Activated gamma-delta T cell treated with anti-CD3 and anti-CD28 coated beads, Interleukin-2, amount 50 U/mL, for 16 hours (primary cell): ENCODE measurements around the gene MESP1.

ENCODE experiments used
- DNase-seq: peaks from one replicate; pipeline ENCODE4 v3.0.0-alpha.2; 2020; ENCODE audit warnings: low read depth

MESP1 gene

GRCh38 chr15:89758283-89758682 is 7.2 kb upstream of the MESP1 start:
- DNase-seq, result no peak

DNA sequence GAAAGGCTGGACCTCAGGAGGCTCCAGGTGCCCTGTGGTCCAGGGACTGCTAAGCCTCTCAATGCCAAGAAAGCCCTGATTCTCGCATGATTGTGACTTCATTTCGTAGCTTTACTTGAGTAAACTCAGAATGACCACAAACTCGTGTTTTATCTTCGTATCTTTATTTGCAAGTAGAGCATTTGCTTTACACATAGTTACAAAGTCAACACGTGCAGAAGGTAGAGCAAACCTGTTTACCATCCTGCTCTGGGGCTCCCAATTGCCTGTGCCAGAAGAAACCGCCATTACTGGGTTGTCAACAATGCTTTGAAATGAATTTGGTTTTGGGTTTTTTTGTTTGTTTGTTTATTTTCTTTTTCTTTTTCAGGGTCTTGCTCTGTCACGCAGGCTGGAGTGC is 5.8 kb upstream of the MESP1 start:
- no peak for DNase-seq

DNA sequence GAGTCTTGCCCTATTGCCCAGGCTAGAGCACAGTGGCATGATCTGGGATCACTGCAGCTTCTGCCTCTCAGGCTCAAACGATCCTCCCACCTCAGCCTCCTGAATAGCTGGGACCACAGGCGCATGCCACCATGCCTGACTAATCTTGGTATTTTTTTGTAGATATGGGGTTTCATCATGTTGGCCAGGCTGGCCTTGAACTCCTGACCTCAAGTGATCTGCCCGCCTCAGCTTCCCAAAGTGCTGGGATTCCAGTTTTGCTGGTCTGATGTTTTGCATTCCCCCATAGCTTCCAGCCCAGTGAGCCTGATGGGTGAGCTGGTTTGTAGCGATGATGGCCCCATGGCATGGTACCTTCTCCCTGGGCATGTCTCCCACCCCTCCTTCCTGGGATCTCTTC is 4.7 kb upstream of the MESP1 start:
- DNase-seq, result no peak

DNA sequence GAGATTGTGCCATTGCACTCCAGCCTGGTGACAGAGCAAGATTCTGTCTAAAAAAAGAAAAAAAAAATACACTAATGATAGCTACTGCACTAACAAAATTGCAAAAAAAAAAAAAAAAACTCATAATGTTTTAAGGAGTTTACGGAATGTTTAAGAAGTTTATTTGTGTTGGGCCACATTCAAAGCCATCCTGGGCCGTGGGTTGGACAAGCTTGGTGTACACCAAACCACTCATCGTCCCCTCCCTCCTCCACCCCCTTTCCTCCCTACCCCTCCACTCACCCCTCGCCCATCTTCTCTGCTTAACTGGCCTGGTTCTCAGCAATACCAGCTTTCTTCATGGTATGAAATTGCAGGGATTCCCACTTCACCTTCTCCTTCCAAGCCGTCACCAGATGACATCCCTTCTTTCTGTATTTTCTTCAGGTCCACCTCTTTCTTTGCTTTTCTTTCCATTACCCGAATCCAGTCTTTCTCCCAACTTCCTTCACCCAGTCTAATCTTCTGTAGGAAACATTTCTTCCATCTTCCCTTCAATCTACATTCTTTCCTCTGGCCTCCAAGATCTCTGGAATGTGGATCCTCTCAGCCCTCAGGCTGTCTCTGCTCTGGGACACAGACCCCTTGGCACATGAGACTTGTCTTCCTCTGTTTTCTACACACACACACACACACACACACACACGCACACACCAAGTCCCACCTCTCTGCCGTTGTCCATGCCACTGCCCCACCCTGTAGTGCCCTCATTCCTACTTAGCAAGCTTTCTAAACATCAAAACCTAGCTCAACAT is 3.5 kb upstream of the MESP1 start:
- DNase-seq, result no peak

GRCh38 chr15:89753855-89754254 is 2.8 kb upstream of the MESP1 start:
- no peak for DNase-seq

DNA sequence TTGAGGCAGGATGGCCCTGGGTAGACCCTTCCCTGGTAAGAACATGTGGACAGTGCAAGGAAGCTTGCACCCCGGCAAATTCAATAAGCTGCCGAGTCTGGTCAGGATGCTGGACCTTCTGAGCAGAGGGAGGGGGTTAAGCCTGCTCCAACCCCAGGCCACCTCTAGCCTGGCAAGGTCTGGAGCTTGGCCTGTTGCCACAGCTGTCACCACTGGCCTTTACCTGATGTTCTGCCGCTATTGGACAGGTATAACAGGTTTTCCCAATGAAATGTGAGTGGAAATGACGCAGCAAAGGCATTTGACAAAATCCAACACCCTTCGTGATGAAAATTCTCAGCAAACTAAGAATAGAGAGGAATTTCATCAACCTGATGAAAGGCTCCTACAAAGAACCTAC is 699 bp upstream of the MESP1 start:
- no peak for DNase-seq

- no peak for DNase-seq
Measured at GRCh38 chr15:89749951-89750559, 994 bp downstream of the MESP1 start.

- DNase-seq, result no peak
Measured at GRCh38 chr15:89749526-89749925, 1.5 kb downstream of the MESP1 start.

GRCh38 chr15:89749054-89749453 is 2.0 kb downstream of the MESP1 start:
- no peak for DNase-seq

DNA sequence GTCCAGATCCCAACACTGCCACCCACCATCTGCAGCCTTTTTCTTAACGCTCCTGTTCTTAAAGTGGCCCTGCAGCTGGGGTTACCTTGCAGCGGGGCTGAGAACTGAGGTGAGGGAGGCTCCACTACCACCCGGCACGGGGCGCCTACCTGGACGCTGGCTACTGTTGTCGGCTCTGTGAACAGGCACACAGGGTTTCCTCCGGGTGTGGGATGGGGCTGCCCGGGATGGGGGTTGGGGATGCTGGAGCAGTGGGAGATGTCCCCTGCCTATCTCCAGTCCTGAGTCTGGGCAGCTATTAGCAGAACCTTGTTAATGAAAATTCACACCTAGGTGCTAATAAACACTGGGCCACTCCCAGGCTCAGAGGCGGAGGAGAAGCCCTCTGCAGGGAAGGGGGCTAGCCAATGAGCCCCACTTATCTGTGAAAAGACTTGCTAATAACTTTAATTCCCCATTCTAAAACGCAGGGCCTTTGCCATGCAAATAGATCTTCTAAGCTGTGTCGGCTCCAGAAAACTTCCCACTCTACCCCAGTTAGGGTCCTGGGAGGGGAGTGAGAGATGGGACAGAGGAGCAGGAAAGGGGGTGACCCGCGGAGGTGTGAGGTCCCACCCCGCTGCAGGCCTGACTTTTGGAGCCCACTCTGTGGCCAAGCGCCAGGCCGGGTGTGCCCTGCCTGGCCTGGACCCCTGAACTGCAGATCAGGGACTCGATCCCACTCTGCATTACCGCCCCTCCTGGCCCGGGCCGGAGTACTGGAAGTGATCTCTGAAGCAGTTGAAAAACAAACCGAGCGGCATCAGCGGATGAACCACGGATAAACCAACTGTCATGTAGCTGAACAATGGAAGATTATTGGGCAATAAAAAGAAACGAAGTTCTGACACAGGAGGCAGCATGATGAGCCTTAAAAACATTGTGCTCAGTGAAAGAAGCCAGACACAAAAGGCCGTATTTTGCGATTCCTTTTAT is 3.1 kb downstream of the MESP1 start:
- no peak for DNase-seq

DNA sequence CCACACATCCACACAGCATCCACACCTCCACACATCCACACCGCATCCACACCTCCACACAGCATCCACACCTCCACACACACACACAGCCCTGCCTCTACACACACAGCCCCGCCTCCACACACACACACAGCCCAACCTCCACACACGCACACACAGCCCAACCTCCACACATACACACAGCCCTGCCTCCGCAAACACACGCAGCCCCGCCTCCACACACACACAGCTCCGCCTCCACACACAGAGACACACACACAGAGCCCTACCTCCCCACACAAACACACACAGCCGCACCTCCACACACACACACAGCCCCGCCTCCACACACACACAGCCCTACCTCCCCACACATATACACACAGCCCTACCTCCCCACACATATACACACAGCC is 4.7 kb downstream of the MESP1 start:
- DNase-seq, result no peak

GRCh38 chr15:89745768-89746167 is 5.3 kb downstream of the MESP1 start:
- DNase-seq, result no peak

DNA sequence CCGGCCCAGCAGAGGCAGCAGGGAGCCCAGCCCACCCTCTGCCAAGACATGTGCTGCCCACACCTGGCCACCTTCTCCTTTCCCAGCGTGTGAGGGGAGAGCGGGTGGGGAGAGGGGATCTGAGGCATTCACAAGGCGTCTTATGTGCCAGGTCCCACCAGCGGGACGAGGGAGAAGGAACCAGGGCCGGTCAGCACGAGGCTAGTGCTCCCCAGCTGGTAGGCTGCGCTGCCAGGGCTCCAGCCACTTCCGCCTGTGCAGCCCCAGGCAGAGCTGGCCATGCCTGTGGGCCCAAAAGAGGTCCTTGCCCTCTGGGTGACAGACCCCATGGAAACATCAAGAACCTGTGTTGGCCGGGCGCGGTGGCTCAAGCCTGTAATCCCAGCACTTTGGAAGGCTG is 5.9 kb downstream of the MESP1 start:
- DNase-seq, result no peak

- no peak for DNase-seq
Measured at GRCh38 chr15:89743594-89743993, 7.5 kb downstream of the MESP1 start.

- no peak for DNase-seq
Measured at GRCh38 chr15:89743011-89743410, 8.0 kb downstream of the MESP1 start.

DNA sequence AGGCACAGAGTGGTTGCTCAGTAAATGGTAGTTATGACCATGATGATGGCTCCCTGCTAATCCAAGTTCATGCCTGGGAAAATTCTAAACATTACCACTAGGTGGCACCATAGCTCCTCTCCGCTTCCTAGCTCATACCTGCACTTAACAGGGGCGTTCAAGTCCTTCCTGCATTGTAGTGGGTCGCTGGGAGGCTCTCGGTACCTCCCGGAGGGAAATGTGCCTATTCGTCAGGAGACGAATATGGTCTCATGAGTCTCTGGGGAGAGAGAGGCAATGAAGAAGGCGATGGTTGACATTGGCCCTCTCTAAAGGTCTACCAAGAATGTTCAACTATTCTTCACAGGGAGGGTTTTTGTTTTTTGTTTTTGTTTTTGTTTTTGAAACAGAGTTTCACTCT is 10.9 kb downstream of the MESP1 start:
- DNase-seq, result peak; percentile 45

DNA sequence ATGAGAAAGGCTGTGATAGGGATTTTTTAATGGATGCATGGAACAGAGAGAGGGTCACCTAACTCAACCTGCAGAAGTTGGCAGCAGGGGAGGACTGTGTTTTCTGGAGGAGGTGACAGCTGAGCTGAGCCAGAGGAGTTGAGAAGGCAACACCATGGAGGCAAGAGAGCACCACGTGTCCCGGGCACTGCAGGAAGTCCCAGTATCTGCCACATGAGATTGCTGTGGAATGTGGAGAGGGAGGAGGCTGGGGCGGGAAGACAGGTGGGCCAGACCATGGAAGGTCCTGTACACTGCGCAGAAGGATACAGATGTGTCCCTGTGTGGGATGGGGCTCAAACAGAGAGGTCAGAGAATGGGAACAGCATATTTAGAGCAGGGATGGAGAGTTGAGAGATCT is 15.3 kb downstream of the MESP1 start:
- DNase-seq, result no peak

DNA sequence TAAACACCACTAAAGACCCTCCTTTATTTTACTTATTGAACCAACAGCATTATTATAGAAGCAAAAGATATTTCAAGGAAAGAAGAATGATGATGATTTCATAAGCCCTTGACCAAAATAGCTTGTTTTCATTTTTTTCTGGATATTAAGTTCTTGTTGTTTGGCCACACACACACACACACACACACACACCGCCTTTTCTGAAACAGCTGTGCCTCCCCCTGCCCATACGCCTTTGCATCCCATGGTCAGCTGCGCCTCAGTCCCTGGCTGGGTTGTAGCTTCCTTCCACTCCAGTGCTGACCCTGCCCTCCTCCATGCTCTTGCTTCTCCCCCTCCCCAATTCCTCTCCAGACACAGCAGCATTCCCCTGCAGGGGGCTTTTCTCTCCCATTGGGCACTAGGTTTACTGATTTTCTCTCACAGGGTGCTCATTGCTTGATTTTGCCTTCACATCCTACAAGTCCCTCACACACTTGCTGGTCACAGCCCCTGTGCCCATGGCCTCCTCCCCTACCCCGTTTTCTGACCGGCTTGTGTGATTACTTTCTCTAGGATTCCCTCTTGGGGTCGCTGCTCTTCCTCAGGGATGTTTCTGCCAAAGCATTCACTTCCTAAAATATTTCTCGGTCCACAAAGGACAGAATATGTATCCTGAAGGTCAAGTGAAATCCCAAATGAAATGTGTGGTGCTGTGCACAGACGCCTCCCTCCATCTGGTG is 18.4 kb downstream of the MESP1 start:
- DNase-seq, result no peak

GRCh38 chr15:89731275-89731674 is 19.8 kb downstream of the MESP1 start:
- no peak for DNase-seq

GRCh38 chr15:89728254-89728653 is 22.8 kb downstream of the MESP1 start:
- no peak for DNase-seq

DNA sequence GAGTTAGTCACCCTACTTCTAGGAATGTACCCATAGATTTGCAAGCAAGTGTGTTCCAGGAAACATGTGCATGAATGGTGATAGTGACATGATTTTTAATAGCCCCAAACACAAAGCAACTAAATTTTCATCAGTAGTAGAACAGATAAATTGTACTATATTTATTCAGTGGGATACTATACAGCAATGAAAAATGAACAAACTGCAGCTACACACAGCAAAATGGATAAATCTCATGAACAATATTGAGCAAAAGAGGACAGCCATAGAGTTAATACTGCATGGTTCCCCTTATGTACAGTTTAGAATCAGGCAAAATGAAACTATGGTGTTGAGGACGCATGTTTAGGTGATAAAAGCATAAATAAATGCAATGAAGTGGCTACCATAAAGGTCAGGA is 26.0 kb downstream of the MESP1 start:
- no peak for DNase-seq

GRCh38 chr15:89724621-89725020 is 26.4 kb downstream of the MESP1 start:
- DNase-seq, result no peak
